Left lung (tissue), 10 donors: ENCODE measurements around the gene MGRN1. TPM values are rescaled to one million over a fixed set of nuclear protein-coding genes. Genes with fewer than 3 reads are reported as not detected.
"Not testable (repeated sequence)": the region's sequence is repeated elsewhere in the genome, so short reads cannot be mapped to it uniquely, and the experiment has no call there.

ENCODE experiments used
- ATAC-seq: fragments of 200-7000 bp; cut with Tn5 transposase; one replicate; pipeline ENCODE4 v1.9.1; 2020; ENCODE audit warnings: moderate library complexity
- DNase-seq, 4 donors: peaks; one replicate each; pipeline ENCODE4 v3.0.0-alpha.2; 2013 to 2020
- H3K27ac ChIP-seq, 2 donors: fragments of 200-600 bp; sonication (generic) in 1 of 2; one replicate each; pipeline versions ENCODE4 v1.5.0 to v1.8.0; 2020 to 2021
- H3K27me3 ChIP-seq, 2 donors: fragments of 200-600 bp; sonication (generic) in 1 of 2; one replicate each; pipeline versions ENCODE4 v1.5.0 to v1.8.0; 2020 to 2021
- H3K36me3 ChIP-seq, 2 donors: fragments of 200-600 bp; sonication (generic) in 1 of 2; one replicate each; pipeline versions ENCODE4 v1.5.0 to v1.8.0; 2020 to 2021
- H3K4me1 ChIP-seq, 2 donors: fragments of 200-600 bp; one replicate each; pipeline ENCODE4 v1.8.0; 2021
- H3K4me3 ChIP-seq, 2 donors: fragments of 200-600 bp; sonication (generic) in 1 of 2; one replicate each; pipeline versions ENCODE4 v1.5.0 to v1.8.0; 2020 to 2021; ENCODE audit warnings: mild to moderate bottlenecking in 1 of 2
- H3K9me3 ChIP-seq, 2 donors: fragments of 200-600 bp; sonication (generic) in 1 of 2; one replicate each; pipeline versions ENCODE4 v1.5.0 to v1.8.0; 2020 to 2021
- CTCF ChIP-seq, 2 donors: fragments of 200-600 bp; sonication (generic) in 1 of 2; IDR thresholded peaks; one replicate each; pipeline versions ENCODE4 v1.5.0 to v1.8.0; 2021; ENCODE audit warnings: antibody characterized with exemption in 2 of 2
- intact Hi-C, 2 donors: fragments of 100-400 bp; cut with DNase I; formaldehyde crosslinking; loops; one replicate each; pipeline versions ENCODE4 v1.11.2 to v1.14.2; 2022
- polyA plus RNA-seq, 6 donors: library from polyadenylated mRNA; unstranded; fragments of 120-200 nt; gene quantifications; one replicate each; pipeline ENCODE4 v1.2.1, GENCODE V29; 2013; ENCODE audit not compliant: insufficient read length in 6 of 6
- total RNA-seq, 2 donors: library from RNA; stranded (reverse); fragmentation: NEBNext Ultra II Directional; extraction: Animal tissue kit (Norgen Biotek cat#: 25700); gene quantifications; one replicate each; pipeline ENCODE4 v1.2.1, GENCODE V29; 2021
- donor health status: DM: no; HTN: yes; CAD: no.
- donor health status: DM: no; HTN: no; CAD: no.

The MGRN1 gene
- total and polyA plus RNA-seq, 8 donors: 56.9 to 98.1 (median 69.4) TPM

DNA sequence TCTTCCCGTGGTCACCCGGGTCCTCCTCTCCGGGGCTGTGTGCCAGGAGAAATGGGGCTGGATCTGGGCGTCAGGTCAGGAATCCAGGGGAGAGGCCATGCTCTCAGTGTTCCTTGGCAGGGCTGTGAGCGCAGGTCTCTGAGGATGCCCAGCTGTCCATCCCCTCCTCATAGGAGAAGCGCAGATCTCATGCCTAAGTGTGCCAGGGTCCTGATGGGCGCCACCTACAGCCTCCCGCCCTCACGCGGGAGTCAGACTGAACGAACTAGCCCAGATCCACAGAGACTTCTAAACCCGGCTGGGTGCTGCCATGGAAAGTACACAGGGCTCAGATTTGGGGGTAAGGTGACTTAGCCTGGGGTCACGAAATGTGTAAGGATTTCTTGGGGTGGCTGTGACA is 24.3 kb downstream of the MGRN1 start:
- Histone ChIP-seq H3K27me3 (no peaks in the 10 kb centered on the region), H3K4me3 (no peak overlapping the region), H3K36me3 (peaks cover 0 to 61% of the 10 kb centered on the region in 2 donors), H3K27ac (no peak overlapping the region), H3K4me1 (peaks cover 4 to 7% of the 10 kb centered on the region in 2 donors), H3K9me3 (no peaks in the 10 kb centered on the region)
- intact Hi-C loops: no loop called here
- no peak for ATAC-seq
- no peak for DNase-seq
- no peak for TF ChIP-seq CTCF (IDR thresholded peaks at IDR 0.05)

- Histone ChIP-seq H3K4me1 (peaks cover 4 to 7% of the 10 kb centered on the region in 2 donors), H3K27ac (no peak overlapping the region), H3K36me3 (peaks cover 0 to 70% of the 10 kb centered on the region in 2 donors), H3K9me3 (no peaks in the 10 kb centered on the region), H3K27me3 (no peaks in the 10 kb centered on the region), H3K4me3 (no peak overlapping the region)
- TF ChIP-seq CTCF (IDR thresholded peaks at IDR 0.05): no peak
- DNase-seq (no peak), ATAC-seq (no peak)
- intact Hi-C loops: no loop called here
These were observed 25.3 kb downstream of the MGRN1 start for GRCh38 chr16:4649744-4650442.

DNA sequence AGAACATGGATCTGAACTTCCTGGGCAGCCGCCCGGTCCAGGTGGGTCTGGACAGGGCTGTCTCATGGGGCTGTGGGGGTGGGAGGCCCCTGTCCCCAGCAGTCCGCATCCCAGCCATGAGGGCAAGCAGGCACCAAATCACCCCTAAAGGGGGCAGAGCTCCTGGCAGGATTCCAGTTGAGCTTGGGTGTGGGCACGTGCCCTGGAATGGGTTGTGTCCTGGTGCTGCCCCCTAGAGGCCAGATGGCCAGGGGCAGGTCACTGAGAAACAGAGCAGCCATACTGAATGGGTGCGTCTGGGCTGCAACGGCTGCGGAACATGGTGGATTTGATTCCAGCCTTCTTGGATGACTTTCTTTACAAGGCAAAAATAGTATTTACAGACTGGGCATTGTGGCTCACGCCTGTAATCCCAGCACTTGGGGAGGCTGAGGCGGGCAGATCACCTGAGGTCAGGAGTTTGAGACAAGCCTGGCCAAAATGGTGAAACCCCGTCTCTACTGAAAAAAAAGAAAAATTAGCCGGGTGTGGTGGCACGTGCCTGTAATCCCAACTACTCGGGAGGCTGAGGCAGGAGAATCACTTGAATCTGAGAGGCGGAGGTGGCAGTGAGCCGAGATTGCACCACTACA is 25.9 kb downstream of the MGRN1 start:
- Histone ChIP-seq H3K36me3 (peaks cover 0 to 74% of the 10 kb centered on the region in 2 donors), H3K4me1 (peaks cover 4 to 11% of the 10 kb centered on the region in 2 donors)
- H3K4me3 ChIP-seq, H3K27me3 ChIP-seq, H3K27ac ChIP-seq, ATAC-seq, H3K9me3 ChIP-seq, intact Hi-C loops: not testable (repeated sequence)
- peak in 2 of 4 donors; percentile 45 to 89 for DNase-seq
- peak; percentile 49 to 83 for TF ChIP-seq CTCF (IDR thresholded peaks at IDR 0.05)

DNA sequence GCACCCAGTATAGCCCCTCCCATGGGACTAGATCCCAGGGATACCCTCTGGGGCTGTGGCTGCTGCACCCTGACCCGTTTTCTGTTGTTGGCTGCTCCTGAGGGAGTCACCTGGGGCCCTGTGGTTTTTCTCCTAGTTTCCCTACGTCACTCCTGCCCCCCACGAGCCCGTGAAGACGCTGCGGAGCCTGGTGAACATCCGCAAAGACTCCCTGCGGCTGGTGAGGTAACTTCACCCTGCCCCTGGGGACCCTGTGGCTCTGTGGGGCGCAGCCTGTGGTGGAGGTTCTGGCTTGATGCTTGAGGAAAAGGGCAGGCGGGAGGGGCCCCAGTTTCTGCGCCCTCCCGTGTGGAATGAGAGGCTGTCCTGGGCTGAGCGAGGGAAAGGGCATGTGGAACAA is 27.2 kb downstream of the MGRN1 start:
- Histone ChIP-seq H3K4me3 (no peak overlapping the region), H3K27me3 (no peaks in the 10 kb centered on the region), H3K4me1 (peaks cover 4 to 18% of the 10 kb centered on the region in 2 donors), H3K36me3 (peaks cover 0 to 77% of the 10 kb centered on the region in 2 donors), H3K9me3 (no peaks in the 10 kb centered on the region), H3K27ac (peak overlapping the region in 1 of 2 donors; percentile 81)
- intact Hi-C loops: no loop called here
- TF ChIP-seq CTCF (IDR thresholded peaks at IDR 0.05): no peak
- no peak for ATAC-seq
- no peak for DNase-seq

- DNase-seq: no peak
- Histone ChIP-seq H3K27me3 (no peaks in the 10 kb centered on the region), H3K4me3 (no peak overlapping the region), H3K27ac (peak overlapping the region in 1 of 2 donors; percentile 81), H3K36me3 (peaks cover 0 to 79% of the 10 kb centered on the region in 2 donors), H3K9me3 (no peaks in the 10 kb centered on the region), H3K4me1 (peaks cover 4 to 18% of the 10 kb centered on the region in 2 donors)
- ATAC-seq: no peak
- intact Hi-C loops: no loop called here
- TF ChIP-seq CTCF (IDR thresholded peaks at IDR 0.05): no peak
These were observed 27.9 kb downstream of the MGRN1 start for GRCh38 chr16:4652561-4652960.
